CD14-positive monocyte (primary cell): ENCODE data around the gene GPR156. TPM values are rescaled to one million over a fixed set of nuclear protein-coding genes. Genes with fewer than 3 reads are reported as not detected.

Source experiments
- DNase-seq, 3 donors: peaks; one replicate each; pipeline ENCODE4 v3.0.0-alpha.2; 2011 to 2022
- H2AFZ ChIP-seq: 2 replicates; pipeline ENCODE4 v1.6.0; 2012; ENCODE audit warnings: mild to moderate bottlenecking, low read depth, low read length, inconsistent platforms; ENCODE audit not compliant: insufficient read depth, poor library complexity, severe bottlenecking
- H3K27ac ChIP-seq, 2 donors: 1 replicate in 1 of 2; 2 replicates in 1 of 2; pipeline ENCODE4 v1.5.1; 2012 to 2013; ENCODE audit warnings: low read length in 2 of 2, control low read depth in 1 of 2, inconsistent platforms in 1 of 2, low read depth in 1 of 2, mild to moderate bottlenecking in 1 of 2
- H3K27me3 ChIP-seq, 2 donors: one replicate each; pipeline versions ENCODE4 v1.6.0 to v1.6.1; 2011 to 2013; ENCODE audit warnings: low read length in 2 of 2; ENCODE audit not compliant: control insufficient read depth in 2 of 2, insufficient read depth in 2 of 2
- H3K36me3 ChIP-seq, 2 donors: replicated peaks in 1 of 2; 1 replicate in 1 of 2; 2 replicates in 1 of 2; pipeline versions ENCODE4 v1.5.1 to v1.6.1; 2012 to 2013; ENCODE audit warnings: low read length in 2 of 2, control low read depth in 1 of 2, inconsistent platforms in 1 of 2, mild to moderate bottlenecking in 1 of 2; ENCODE audit not compliant: insufficient read depth in 2 of 2, control insufficient read depth in 1 of 2
- H3K4me1 ChIP-seq, 2 donors: 1 replicate in 1 of 2; 2 replicates in 1 of 2; pipeline versions ENCODE4 v1.5.1 to v1.6.1; 2012 to 2013; ENCODE audit warnings: low read length in 2 of 2, control low read depth in 1 of 2, inconsistent platforms in 1 of 2, mild to moderate bottlenecking in 1 of 2, moderate library complexity in 1 of 2; ENCODE audit not compliant: insufficient read depth in 2 of 2, control insufficient read depth in 1 of 2
- H3K4me2 ChIP-seq: replicated peaks from 2 replicates; pipeline ENCODE3; 2012; ENCODE audit warnings: low read length, moderate library complexity, mild to moderate bottlenecking; ENCODE audit not compliant: poor library complexity, severe bottlenecking; ENCODE audit errors: extremely low read depth
- H3K4me3 ChIP-seq, 3 experiments: fragments of 200-600 bp in 1 of 3; sonication (generic) in 1 of 3; replicated peaks in 1 of 3; 1 replicate in 2 of 3; 2 replicates in 1 of 3; pipeline ENCODE4 v1.5.1; 2011 to 2013; ENCODE audit warnings: low read length in 3 of 3, mild to moderate bottlenecking in 3 of 3, control low read depth in 2 of 3, low read depth in 2 of 3, inconsistent platforms in 1 of 3, moderate library complexity in 1 of 3
- H3K79me2 ChIP-seq: 2 replicates; pipeline ENCODE4 v1.6.0; 2012; ENCODE audit warnings: mild to moderate bottlenecking, control low read depth, inconsistent platforms, low read length, moderate library complexity; ENCODE audit not compliant: insufficient read depth
- H3K9ac ChIP-seq: 2 replicates; pipeline ENCODE4 v1.6.0; 2017; ENCODE audit warnings: low read length, mild to moderate bottlenecking; ENCODE audit not compliant: insufficient read depth, poor library complexity, severe bottlenecking
- H3K9me3 ChIP-seq, 2 donors: replicated peaks in 1 of 2; 1 replicate in 1 of 2; 2 replicates in 1 of 2; pipeline versions ENCODE4 v1.5.1 to v1.6.1; 2012 to 2013; ENCODE audit warnings: low read length in 2 of 2, control low read depth in 1 of 2; ENCODE audit not compliant: control insufficient read depth in 1 of 2, insufficient read depth in 1 of 2
- H4K20me1 ChIP-seq: 2 replicates; pipeline ENCODE4 v1.6.0; 2012; ENCODE audit warnings: mild to moderate bottlenecking, low read length, control low read depth, moderate library complexity; ENCODE audit not compliant: insufficient read depth
- H3K27ac Mint-ChIP-seq, 7 donors: one replicate each; pipeline ENCODE4 v1.8.0; 2020; ENCODE audit warnings: mild to moderate bottlenecking in 7 of 7, mixed read lengths in 7 of 7, moderate library complexity in 6 of 7, inconsistent platforms in 2 of 7
- H3K27me3 Mint-ChIP-seq, 3 donors: one replicate each; pipeline ENCODE4 v1.8.0; 2021 to 2022; ENCODE audit warnings: low read depth in 3 of 3, mild to moderate bottlenecking in 3 of 3, mixed read lengths in 3 of 3, moderate library complexity in 3 of 3, inconsistent platforms in 1 of 3
- H3K36me3 Mint-ChIP-seq, 2 donors: one replicate each; pipeline ENCODE4 v1.8.0; 2020; ENCODE audit warnings: mixed read lengths in 2 of 2, inconsistent platforms in 1 of 2, mild to moderate bottlenecking in 1 of 2
- H3K4me1 Mint-ChIP-seq: one replicate; pipeline ENCODE4 v1.8.0; 2020; ENCODE audit warnings: mild to moderate bottlenecking, mixed read lengths
- H3K4me3 Mint-ChIP-seq, 2 donors: one replicate each; pipeline ENCODE4 v1.8.0; 2020; ENCODE audit warnings: mild to moderate bottlenecking in 2 of 2, mixed read lengths in 2 of 2, moderate library complexity in 1 of 2
- H3K9me3 Mint-ChIP-seq, 7 donors: one replicate each; pipeline ENCODE4 v1.8.0; 2020 to 2022; ENCODE audit warnings: mixed read lengths in 7 of 7, mild to moderate bottlenecking in 6 of 7, moderate library complexity in 6 of 7, inconsistent platforms in 2 of 7
- WGBS: methylation state at CpG from one replicate; pipeline ENCODE4 v1.1.5; 2013; ENCODE audit warnings: missing lambda C conversion rate; ENCODE audit not compliant: insufficient coverage; 5-methylcytosine and 5-hydroxymethylcytosine counted together
- intact Hi-C, 2 donors: fragments of 100-400 bp; cut with micrococcal nuclease; formaldehyde crosslinking; loops; one replicate each; pipeline versions ENCODE4 v1.15.0 to v1.15.1; 2023
- polyA plus RNA-seq, 3 donors: library from polyadenylated mRNA; depleted of rRNA in 1 of 3; unstranded in 2 of 3; stranded (reverse) in 1 of 3; fragments of 300-500 nt in 2 of 3; fragments of >200 nt in 1 of 3; fragmentation: Illumina TruSeq in 2 of 3; gene quantifications; 1 replicate in 2 of 3; 2 replicates in 1 of 3; pipeline ENCODE4 v1.2.3, GENCODE V29; 2012 to 2021
- TF ChIP-seq, protein P1 (sequence below): fragments of 200-600 bp; IDR thresholded peaks from one replicate; pipeline ENCODE4 v1.8.0; 2022; ENCODE audit warnings: antibody characterized with exemption, mild to moderate bottlenecking

GPR156 gene
- polyA plus RNA-seq, 3 donors, result not detected

- Histone ChIP-seq H3K27me3 (no peaks in the 10 kb centered on the region), H2AFZ (no peak overlapping the region), H3K79me2 (no peaks in the 10 kb centered on the region), H3K36me3 (no peaks in the 10 kb centered on the region), H3K27ac (no peak overlapping the region), H4K20me1 (no peaks in the 10 kb centered on the region), H3K4me2 (no peak overlapping the region), H3K4me3 (no peak overlapping the region), H3K4me1 (no peaks in the 10 kb centered on the region), H3K9ac (no peak overlapping the region), H3K9me3 (no peaks in the 10 kb centered on the region)
- intact Hi-C loops, result no loop called here
- Mint-ChIP-seq H3K9me3 (peaks cover 0 to 1% (median 0%) of the 10 kb centered on the region in 7 donors), H3K4me1 (peaks cover 19% of the 10 kb centered on the region), H3K4me3 (no peak overlapping the region), H3K27ac (peak overlapping the region in 1 of 7 donors; percentile 38), H3K36me3 (no peaks in the 10 kb centered on the region), H3K27me3 (peaks cover 2 to 4% (median 2%) of the 10 kb centered on the region in 3 donors)
- WGBS, result 98% methylated on average over 6 of the region's 9 CpGs
- TF ChIP-seq, protein P1, sequence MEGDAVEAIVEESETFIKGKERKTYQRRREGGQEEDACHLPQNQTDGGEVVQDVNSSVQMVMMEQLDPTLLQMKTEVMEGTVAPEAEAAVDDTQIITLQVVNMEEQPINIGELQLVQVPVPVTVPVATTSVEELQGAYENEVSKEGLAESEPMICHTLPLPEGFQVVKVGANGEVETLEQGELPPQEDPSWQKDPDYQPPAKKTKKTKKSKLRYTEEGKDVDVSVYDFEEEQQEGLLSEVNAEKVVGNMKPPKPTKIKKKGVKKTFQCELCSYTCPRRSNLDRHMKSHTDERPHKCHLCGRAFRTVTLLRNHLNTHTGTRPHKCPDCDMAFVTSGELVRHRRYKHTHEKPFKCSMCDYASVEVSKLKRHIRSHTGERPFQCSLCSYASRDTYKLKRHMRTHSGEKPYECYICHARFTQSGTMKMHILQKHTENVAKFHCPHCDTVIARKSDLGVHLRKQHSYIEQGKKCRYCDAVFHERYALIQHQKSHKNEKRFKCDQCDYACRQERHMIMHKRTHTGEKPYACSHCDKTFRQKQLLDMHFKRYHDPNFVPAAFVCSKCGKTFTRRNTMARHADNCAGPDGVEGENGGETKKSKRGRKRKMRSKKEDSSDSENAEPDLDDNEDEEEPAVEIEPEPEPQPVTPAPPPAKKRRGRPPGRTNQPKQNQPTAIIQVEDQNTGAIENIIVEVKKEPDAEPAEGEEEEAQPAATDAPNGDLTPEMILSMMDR, result no peak
- no peak for DNase-seq
Measured at GRCh38 chr3:120168038-120168437, 117.0 kb downstream of the GPR156 start.

- Histone ChIP-seq H4K20me1 (no peaks in the 10 kb centered on the region), H2AFZ (no peak overlapping the region), H3K9ac (no peak overlapping the region), H3K4me2 (no peak overlapping the region), H3K79me2 (no peaks in the 10 kb centered on the region), H3K27me3 (no peaks in the 10 kb centered on the region), H3K4me3 (no peak overlapping the region), H3K9me3 (no peaks in the 10 kb centered on the region), H3K4me1 (peaks cover 2 to 3% of the 10 kb centered on the region in 2 donors), H3K27ac (no peak overlapping the region), H3K36me3 (no peaks in the 10 kb centered on the region)
- H3K27ac Mint-ChIP-seq, result no peak overlapping the region
- H3K4me1 Mint-ChIP-seq, result peaks cover 20% of the 10 kb centered on the region
- peaks cover 2 to 4% (median 2%) of the 10 kb centered on the region in 3 donors for H3K27me3 Mint-ChIP-seq
- no peak for DNase-seq
- no peaks in the 10 kb centered on the region for H3K36me3 Mint-ChIP-seq
- 89% methylated on average over 10 of the region's 10 CpGs for WGBS
- intact Hi-C loops, result no loop called here
- no peak overlapping the region for H3K4me3 Mint-ChIP-seq
- TF ChIP-seq, protein P1, result no peak
- peaks cover 0 to 2% (median 0%) of the 10 kb centered on the region in 7 donors for H3K9me3 Mint-ChIP-seq
Measured at GRCh38 chr3:120167488-120167887, 117.5 kb downstream of the GPR156 start.
